NCI-H226 (cell line): Measurements from ENCODE around the gene ITPK1.

Experiments
- DNase-seq: peaks from one replicate; pipeline ENCODE4 v3.0.0-alpha.2; 2015

Gene ITPK1

GRCh38 chr14:92931681-92932447 lies 183.9 kb downstream of the ITPK1 start:
- no peak for DNase-seq

- no peak for DNase-seq
Measured at GRCh38 chr14:92930737-92931602, 184.8 kb downstream of the ITPK1 start.

- no peak for DNase-seq
Measured at GRCh38 chr14:92929689-92930608, 185.8 kb downstream of the ITPK1 start.

GRCh38 chr14:92928961-92929688 lies 186.6 kb downstream of the ITPK1 start:
- DNase-seq = no peak

GRCh38 chr14:92928258-92928629 lies 187.5 kb downstream of the ITPK1 start:
- DNase-seq = no peak

- DNase-seq = no peak
Measured at GRCh38 chr14:92927349-92928257, 188.1 kb downstream of the ITPK1 start.

- DNase-seq = no peak
Measured at GRCh38 chr14:92926931-92927330, 188.8 kb downstream of the ITPK1 start.

GRCh38 chr14:92926180-92926845 lies 189.4 kb downstream of the ITPK1 start:
- peak; percentile 43 for DNase-seq

GRCh38 chr14:92925446-92925845 lies 190.3 kb downstream of the ITPK1 start:
- no peak for DNase-seq

GRCh38 chr14:92924247-92924646 lies 191.5 kb downstream of the ITPK1 start:
- DNase-seq = no peak

- DNase-seq = no peak
Measured at GRCh38 chr14:92923744-92924103, 192.0 kb downstream of the ITPK1 start.

- DNase-seq = no peak
Measured at GRCh38 chr14:92922883-92923743, 192.6 kb downstream of the ITPK1 start, which contains the start of gene CHGA. Gene CHGA (plus strand): TSS chr14:92923150. CDS start chr14:92923360, 210 bp downstream.

GRCh38 chr14:92922155-92922735 lies 193.5 kb downstream of the ITPK1 start:
- DNase-seq = no peak

- DNase-seq = no peak
Measured at GRCh38 chr14:92920001-92920400, 195.7 kb downstream of the ITPK1 start.

GRCh38 chr14:92917956-92918355 lies 197.8 kb downstream of the ITPK1 start:
- no peak for DNase-seq

GRCh38 chr14:92917041-92917940 lies 198.4 kb downstream of the ITPK1 start:
- DNase-seq = no peak

- DNase-seq = no peak
Measured at GRCh38 chr14:92916201-92916600, 199.5 kb downstream of the ITPK1 start.

- DNase-seq = no peak
Measured at GRCh38 chr14:92914087-92914656, 201.6 kb downstream of the ITPK1 start.
